PC-3 (cell line): ENCODE measurements around the gene GABBR2. TPM values are rescaled to one million over a fixed set of nuclear protein-coding genes. Genes with fewer than 3 reads are reported as not detected.

ENCODE experiments used
- ATAC-seq: fragments of 200-7000 bp; cut with Tn5 transposase; 2 replicates; pipeline ENCODE4 v1.9.1; 2020; ENCODE audit warnings: mild to moderate bottlenecking, moderate library complexity
- BruUV-seq: library from RNA; stranded (reverse); fragments of 400-500 nt; replicated peaks from 2 replicates; lab custom pipeline; 2021; lab: Mats Ljungman, UMichigan
- CTCF ChIA-PET: fragments of 300-600 bp; sonication (Branson Sonifier 250); formaldehyde crosslinking; loops from one replicate; lab custom pipeline; 2022; ENCODE audit warnings: antibody characterized with exemption; lab: Charles Lee
- POLR2A ChIA-PET: fragments of 300-600 bp; sonication (Branson Sonifier 250); formaldehyde crosslinking; loops from one replicate; lab custom pipeline; 2022; ENCODE audit warnings: antibody characterized with exemption; ENCODE audit not compliant: unreplicated experiment; lab: Charles Lee
- DNase-seq: peaks from one replicate; pipeline ENCODE4 v3.0.0-alpha.2; 2015
- H2AFZ ChIP-seq: fragments of 300-600 bp; sonication (generic); 2 replicates; pipeline ENCODE4 v1.6.0; 2016; ENCODE audit warnings: antibody characterized with exemption, low read length
- H3F3A ChIP-seq: fragments of 300-600 bp; sonication (generic); one replicate; pipeline ENCODE4 v1.6.0; 2017; ENCODE audit warnings: antibody characterized with exemption, low read length, control low read depth, mild to moderate bottlenecking; ENCODE audit not compliant: unreplicated experiment
- H3K27ac ChIP-seq: fragments of 300-600 bp; sonication (generic); 2 replicates; pipeline ENCODE4 v1.5.1; 2016; ENCODE audit warnings: mild to moderate bottlenecking, low read length
- H3K27me3 ChIP-seq: fragments of 300-600 bp; sonication (generic); 2 replicates; pipeline ENCODE4 v1.6.1; 2016; ENCODE audit warnings: low read length, mixed read lengths
- H3K36me3 ChIP-seq: fragments of 300-600 bp; sonication (generic); 2 replicates; pipeline ENCODE4 v1.6.1; 2016; ENCODE audit warnings: low read depth, mixed run types, low read length, mixed read lengths
- H3K4me1 ChIP-seq: fragments of 300-600 bp; sonication (generic); 2 replicates; pipeline ENCODE4 v1.5.1; 2016; ENCODE audit warnings: low read length; ENCODE audit not compliant: insufficient read depth
- H3K4me2 ChIP-seq: fragments of 300-600 bp; sonication (generic); 2 replicates; pipeline ENCODE4 v1.6.0; 2016; ENCODE audit warnings: low read length
- H3K4me3 ChIP-seq: fragments of 300-600 bp; sonication (generic); 2 replicates; pipeline ENCODE4 v1.5.1; 2016; ENCODE audit warnings: mild to moderate bottlenecking, low read length, mixed read lengths
- H3K79me2 ChIP-seq: fragments of 300-600 bp; sonication (generic); 2 replicates; pipeline ENCODE4 v1.6.1; 2017; ENCODE audit warnings: low read length, mixed read lengths
- H3K9ac ChIP-seq: fragments of 300-600 bp; sonication (generic); 2 replicates; pipeline ENCODE4 v1.6.0; 2016; ENCODE audit warnings: mild to moderate bottlenecking, low read length
- H3K9me2 ChIP-seq: fragments of 300-600 bp; sonication (generic); replicated peaks from 2 replicates; pipeline ENCODE4 v1.6.1; 2016; ENCODE audit warnings: mixed run types, low read length, mixed read lengths
- H3K9me3 ChIP-seq: fragments of 300-600 bp; sonication (generic); 2 replicates; pipeline ENCODE4 v1.6.1; 2016; ENCODE audit warnings: low read length, mixed read lengths
- H4K20me1 ChIP-seq: fragments of 300-600 bp; sonication (generic); 2 replicates; pipeline ENCODE4 v1.6.1; 2016; ENCODE audit warnings: low read length, mixed read lengths
- EZH2 ChIP-seq: fragments of 300-600 bp; sonication (generic); IDR thresholded peaks from one replicate; pipeline ENCODE4 v1.6.1; 2017; ENCODE audit warnings: antibody characterized with exemption, mild to moderate bottlenecking, low read length; ENCODE audit not compliant: unreplicated experiment
- EZH2phosphoT487 ChIP-seq: fragments of 300-600 bp; sonication (generic); IDR thresholded peaks from 2 replicates; pipeline ENCODE4 v1.6.1; 2018; ENCODE audit warnings: mild to moderate bottlenecking, antibody characterized with exemption, low read length, borderline replicate concordance
- intact Hi-C: fragments of 100-400 bp; cut with micrococcal nuclease; formaldehyde crosslinking; loops from 2 replicates; pipeline ENCODE4 v1.9.0; 2023
- total RNA-seq: library from RNA; depleted of rRNA; stranded (reverse); fragments of >200 nt; gene quantifications from 2 replicates; pipeline ENCODE4 v1.2.3, GENCODE V29; 2014
- TF ChIP-seq, protein P1 (sequence below): fragments of 300-600 bp; sonication (generic); conservative IDR thresholded peaks from 2 replicates; pipeline ENCODE4 v1.5.1; 2017; ENCODE audit warnings: antibody characterized with exemption, low read depth, mild to moderate bottlenecking, low read length

The GABBR2 gene
- total RNA-seq, 1 experiment from 2014 or later, result 0.44 TPM

DNA sequence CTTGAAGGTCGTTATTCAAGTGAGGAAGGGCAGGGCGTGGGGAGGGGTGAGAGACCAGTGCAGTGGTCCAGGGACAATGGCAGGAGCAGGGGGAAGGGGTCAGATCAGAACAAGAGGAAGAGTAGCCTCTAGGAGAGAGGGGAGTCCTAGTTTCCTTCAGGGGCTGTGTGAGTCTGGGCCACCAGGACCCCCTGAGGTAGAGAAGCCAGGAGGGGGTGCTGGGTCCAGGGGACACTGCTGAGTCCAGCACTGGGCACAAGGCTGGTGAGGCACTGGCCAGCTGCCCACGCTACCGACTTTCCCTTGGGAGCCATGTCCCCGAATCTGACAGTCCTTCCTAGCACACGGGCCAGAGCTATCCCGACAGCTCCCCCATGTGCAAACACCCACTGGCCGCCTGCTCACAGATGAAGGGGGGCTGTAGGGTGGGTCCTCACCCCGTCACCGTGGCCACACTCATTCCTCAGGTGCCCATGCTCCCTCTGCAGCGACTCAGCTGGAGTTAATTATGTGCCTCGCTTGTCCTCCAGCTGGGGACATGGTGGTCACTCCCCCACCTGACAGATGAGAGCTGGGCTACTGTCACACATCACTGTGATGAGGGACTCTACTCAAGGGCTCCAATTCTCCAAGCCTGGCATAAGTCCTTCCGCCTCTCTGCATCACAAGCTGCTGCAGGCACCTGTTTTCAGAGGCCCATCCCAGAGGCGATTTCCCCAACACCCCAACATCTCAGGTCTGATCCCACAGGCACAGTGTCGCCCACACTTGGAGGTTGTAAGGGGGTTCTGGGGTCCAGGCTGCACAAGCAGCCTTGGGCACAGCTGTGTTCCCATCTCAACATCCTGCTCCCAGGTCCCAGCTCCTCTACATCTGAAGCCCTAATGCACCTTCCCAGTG is 115.1 kb downstream of the GABBR2 start:
- BruUV-seq, result no TSS peak
- Histone ChIP-seq H3K4me3 (no peak overlapping the region), H3F3A (no peaks in the 10 kb centered on the region), H4K20me1 (no peaks in the 10 kb centered on the region), H3K36me3 (no peaks in the 10 kb centered on the region), H3K4me2 (no peak overlapping the region), H3K4me1 (no peaks in the 10 kb centered on the region), H2AFZ (no peak overlapping the region), H3K9me2 (no peaks in the 10 kb centered on the region), H3K9me3 (no peaks in the 10 kb centered on the region), H3K27me3 (peaks cover 6% of the 10 kb centered on the region; the same call in 1 of the 2 replicates), H3K27ac (no peak overlapping the region), H3K79me2 (no peaks in the 10 kb centered on the region), H3K9ac (no peak overlapping the region)
- DNase-seq (no peak), ATAC-seq (no peak)
- intact Hi-C loops, result no loop called here
- CTCF ChIA-PET, result no interaction called here
- TF ChIP-seq EZH2, result no peak
- TF ChIP-seq EZH2phosphoT487, result no peak
- TF ChIP-seq, protein P1, sequence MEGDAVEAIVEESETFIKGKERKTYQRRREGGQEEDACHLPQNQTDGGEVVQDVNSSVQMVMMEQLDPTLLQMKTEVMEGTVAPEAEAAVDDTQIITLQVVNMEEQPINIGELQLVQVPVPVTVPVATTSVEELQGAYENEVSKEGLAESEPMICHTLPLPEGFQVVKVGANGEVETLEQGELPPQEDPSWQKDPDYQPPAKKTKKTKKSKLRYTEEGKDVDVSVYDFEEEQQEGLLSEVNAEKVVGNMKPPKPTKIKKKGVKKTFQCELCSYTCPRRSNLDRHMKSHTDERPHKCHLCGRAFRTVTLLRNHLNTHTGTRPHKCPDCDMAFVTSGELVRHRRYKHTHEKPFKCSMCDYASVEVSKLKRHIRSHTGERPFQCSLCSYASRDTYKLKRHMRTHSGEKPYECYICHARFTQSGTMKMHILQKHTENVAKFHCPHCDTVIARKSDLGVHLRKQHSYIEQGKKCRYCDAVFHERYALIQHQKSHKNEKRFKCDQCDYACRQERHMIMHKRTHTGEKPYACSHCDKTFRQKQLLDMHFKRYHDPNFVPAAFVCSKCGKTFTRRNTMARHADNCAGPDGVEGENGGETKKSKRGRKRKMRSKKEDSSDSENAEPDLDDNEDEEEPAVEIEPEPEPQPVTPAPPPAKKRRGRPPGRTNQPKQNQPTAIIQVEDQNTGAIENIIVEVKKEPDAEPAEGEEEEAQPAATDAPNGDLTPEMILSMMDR, result no peak
- POLR2A ChIA-PET, result no interaction called here

- H3K4me1 ChIP-seq, result no peaks in the 10 kb centered on the region
- no peak overlapping the region for H3K4me2 ChIP-seq
- CTCF ChIA-PET, result no interaction called here
- BruUV-seq, result no TSS peak
- DNase-seq (no peak), ATAC-seq (no peak)
- H3K9ac ChIP-seq, result no peak overlapping the region
- H3K27ac ChIP-seq, result no peak overlapping the region
- TF ChIP-seq EZH2 (no peak), EZH2phosphoT487 (no peak)
- TF ChIP-seq, protein P1, result no peak
- H3K4me3 ChIP-seq, result no peak overlapping the region
- H3K27me3 ChIP-seq, result peaks cover 10% of the 10 kb centered on the region; the same call in 1 of the 2 replicates
- H3K9me2 ChIP-seq, result no peaks in the 10 kb centered on the region
- H4K20me1 ChIP-seq, result no peaks in the 10 kb centered on the region
- intact Hi-C loops, result no loop called here
- no peak overlapping the region for H2AFZ ChIP-seq
- H3K36me3 ChIP-seq, result no peaks in the 10 kb centered on the region
- H3K9me3 ChIP-seq, result no peaks in the 10 kb centered on the region
- H3F3A ChIP-seq, result no peaks in the 10 kb centered on the region
- H3K79me2 ChIP-seq, result no peaks in the 10 kb centered on the region
- POLR2A ChIA-PET, result no interaction called here
These were observed 117.0 kb downstream of the GABBR2 start for GRCh38 chr9:98591696-98592095.

DNA sequence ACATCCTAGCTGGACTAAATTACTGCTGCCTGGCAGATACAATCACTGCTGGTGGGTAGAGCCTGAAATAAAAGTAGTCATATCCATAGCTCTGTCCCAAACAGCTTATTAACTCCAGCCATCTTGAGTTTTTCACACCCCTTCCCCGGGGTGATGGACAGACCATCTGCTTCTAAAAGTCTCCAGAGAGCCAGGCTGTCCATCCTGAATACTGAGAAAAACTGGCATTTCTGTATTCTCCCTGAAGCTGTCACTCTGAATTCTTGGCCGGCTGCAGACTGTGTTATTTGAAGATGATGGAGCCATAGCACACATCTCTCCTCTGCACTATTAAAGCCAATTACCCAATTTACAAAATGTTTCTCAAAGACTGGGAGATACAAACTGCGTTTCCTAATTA is 118.6 kb downstream of the GABBR2 start:
- no peak overlapping the region for H3K27ac ChIP-seq
- CTCF ChIA-PET, result no interaction called here
- no peaks in the 10 kb centered on the region for H3K9me3 ChIP-seq
- TF ChIP-seq EZH2, result no peak
- TF ChIP-seq EZH2phosphoT487, result no peak
- TF ChIP-seq, protein P1, result no peak
- peaks cover 10% of the 10 kb centered on the region; the same call in 1 of the 2 replicates for H3K27me3 ChIP-seq
- H4K20me1 ChIP-seq, result no peaks in the 10 kb centered on the region
- no peak overlapping the region for H3K9ac ChIP-seq
- H3F3A ChIP-seq, result no peaks in the 10 kb centered on the region
- POLR2A ChIA-PET, result no interaction called here
- H3K36me3 ChIP-seq, result no peaks in the 10 kb centered on the region
- H3K9me2 ChIP-seq, result no peaks in the 10 kb centered on the region
- no peak for ATAC-seq
- H3K79me2 ChIP-seq, result no peaks in the 10 kb centered on the region
- H3K4me3 ChIP-seq, result no peak overlapping the region
- DNase-seq, result no peak
- intact Hi-C loops, result no loop called here
- no peak overlapping the region for H3K4me2 ChIP-seq
- no TSS peak for BruUV-seq
- no peak overlapping the region for H2AFZ ChIP-seq
- no peaks in the 10 kb centered on the region for H3K4me1 ChIP-seq
